ENCODE results near the gene MBNL1.

The MBNL1 gene

GRCh38 chr3:152276681-152277080 is 8.0 kb downstream of the MBNL1 start:
- no peak for DNase-seq (ENCODE audit: low spot score)

- no peak for DNase-seq (ENCODE audit: low spot score)
These were observed 8.5 kb downstream of the MBNL1 start for GRCh38 chr3:152277198-152277597.

GRCh38 chr3:152278756-152279427 is 10.2 kb downstream of the MBNL1 start:
- no peak for DNase-seq (ENCODE audit: low spot score)

GRCh38 chr3:152279479-152279878 is 10.8 kb downstream of the MBNL1 start:
- DNase-seq (ENCODE audit: low spot score), result no peak

- no peak for DNase-seq (ENCODE audit: low spot score)
These were observed 11.8 kb downstream of the MBNL1 start for GRCh38 chr3:152280539-152280938.

GRCh38 chr3:152281133-152281713 is 12.5 kb downstream of the MBNL1 start:
- no peak for DNase-seq (ENCODE audit: low spot score)

GRCh38 chr3:152282813-152283212 is 14.1 kb downstream of the MBNL1 start:
- DNase-seq (ENCODE audit: low spot score), result no peak

- DNase-seq (ENCODE audit: low spot score), result no peak
These were observed 15.0 kb downstream of the MBNL1 start for GRCh38 chr3:152283492-152284381.

GRCh38 chr3:152284906-152285305 is 16.2 kb downstream of the MBNL1 start:
- no peak for DNase-seq (ENCODE audit: low spot score)

- no peak for DNase-seq (ENCODE audit: low spot score)
These were observed 16.8 kb downstream of the MBNL1 start for GRCh38 chr3:152285509-152285908.

GRCh38 chr3:152287898-152288576 is 19.3 kb downstream of the MBNL1 start:
- no peak for DNase-seq (ENCODE audit: low spot score)

- no peak for DNase-seq (ENCODE audit: low spot score)
These were observed 20.0 kb downstream of the MBNL1 start for GRCh38 chr3:152288681-152289080.

- DNase-seq (ENCODE audit: low spot score), result no peak
These were observed 21.0 kb downstream of the MBNL1 start for GRCh38 chr3:152289708-152290107.

GRCh38 chr3:152290374-152290773 is 21.6 kb downstream of the MBNL1 start:
- no peak for DNase-seq (ENCODE audit: low spot score)

GRCh38 chr3:152291238-152291637 is 22.5 kb downstream of the MBNL1 start:
- DNase-seq (ENCODE audit: low spot score), result no peak

- no peak for DNase-seq (ENCODE audit: low spot score)
These were observed 22.9 kb downstream of the MBNL1 start for GRCh38 chr3:152291649-152292066.

GRCh38 chr3:152292366-152292765 is 23.6 kb downstream of the MBNL1 start:
- no peak for DNase-seq (ENCODE audit: low spot score)

GRCh38 chr3:152293347-152294006 is 24.7 kb downstream of the MBNL1 start:
- no peak for DNase-seq (ENCODE audit: low spot score)

GRCh38 chr3:152295344-152295743 is 26.6 kb downstream of the MBNL1 start:
- no peak for DNase-seq (ENCODE audit: low spot score)

GRCh38 chr3:152295806-152296205 is 27.1 kb downstream of the MBNL1 start:
- DNase-seq (ENCODE audit: low spot score), result no peak

GRCh38 chr3:152296382-152296781 is 27.7 kb downstream of the MBNL1 start:
- no peak for DNase-seq (ENCODE audit: low spot score)

GRCh38 chr3:152296971-152297370 is 28.2 kb downstream of the MBNL1 start:
- DNase-seq (ENCODE audit: low spot score), result no peak
